DOHH2 (cell line): ENCODE measurements around the gene SIX2.

Source experiments
- H3F3A ChIP-seq: fragments of 200-600 bp; sonication (generic), shearing (Covaris generic); 2 replicates; pipeline ENCODE4 v1.6.0; 2016; ENCODE audit warnings: antibody characterized with exemption, mild to moderate bottlenecking; ENCODE audit not compliant: control insufficient read depth, insufficient read depth
- H3K27ac ChIP-seq: fragments of 200-600 bp; sonication (generic); 2 replicates; pipeline ENCODE4 v1.5.1; 2014; ENCODE audit warnings: low read depth, mild to moderate bottlenecking, low read length, moderate library complexity
- H3K27me3 ChIP-seq: fragments of 200-600 bp; sonication (generic); 2 replicates; pipeline ENCODE4 v1.6.1; 2014; ENCODE audit warnings: mild to moderate bottlenecking, low read length, mixed read lengths; ENCODE audit not compliant: control insufficient read depth
- H3K36me3 ChIP-seq: fragments of 200-600 bp; sonication (generic); 2 replicates; pipeline ENCODE4 v1.6.1; 2014; ENCODE audit warnings: mild to moderate bottlenecking, low read length, moderate library complexity, mixed read lengths; ENCODE audit not compliant: control insufficient read depth
- H3K4me1 ChIP-seq: fragments of 200-600 bp; sonication (generic); 2 replicates; pipeline ENCODE4 v1.6.1; 2014; ENCODE audit warnings: mild to moderate bottlenecking, low read length, mixed read lengths; ENCODE audit not compliant: control insufficient read depth
- H3K4me2 ChIP-seq: fragments of 200-600 bp; sonication (generic); 2 replicates; pipeline ENCODE4 v1.6.0; 2014; ENCODE audit warnings: mild to moderate bottlenecking, low read length, moderate library complexity
- H3K4me3 ChIP-seq: fragments of 200-600 bp; sonication (generic); 2 replicates; pipeline ENCODE4 v1.5.1; 2014; ENCODE audit warnings: mild to moderate bottlenecking, low read length, mixed read lengths
- H3K79me2 ChIP-seq: fragments of 200-600 bp; sonication (generic); 2 replicates; pipeline ENCODE4 v1.6.1; 2014; ENCODE audit warnings: mild to moderate bottlenecking, low read length, mixed read lengths; ENCODE audit not compliant: control insufficient read depth
- H3K9me2 ChIP-seq: fragments of 200-600 bp; sonication (generic); replicated peaks from 2 replicates; pipeline ENCODE4 v1.6.1; 2014; ENCODE audit warnings: mild to moderate bottlenecking, low read length, mixed read lengths; ENCODE audit not compliant: control insufficient read depth
- H3K9me3 ChIP-seq: fragments of 200-600 bp; sonication (generic); 2 replicates; pipeline ENCODE4 v1.6.1; 2014; ENCODE audit warnings: antibody characterized with exemption, low read length, mixed read lengths; ENCODE audit not compliant: control insufficient read depth, insufficient read depth
- H4K20me1 ChIP-seq: fragments of 200-600 bp; sonication (generic); 2 replicates; pipeline ENCODE4 v1.6.0; 2014; ENCODE audit warnings: low read depth, mild to moderate bottlenecking, antibody characterized with exemption, low read length, moderate library complexity; ENCODE audit not compliant: control insufficient read depth, insufficient read depth
- CTCF ChIP-seq: fragments of 200-600 bp; sonication (generic); IDR thresholded peaks from one replicate; pipeline ENCODE4 v1.5.1; 2014; ENCODE audit warnings: antibody characterized with exemption, mild to moderate bottlenecking, low read depth, low read length; ENCODE audit not compliant: poor library complexity, severe bottlenecking
- EZH2phosphoT487 ChIP-seq: fragments of 200-600 bp; sonication (generic); IDR thresholded peaks from 2 replicates; pipeline ENCODE4 v1.6.1; 2017; ENCODE audit warnings: borderline replicate concordance, mild to moderate bottlenecking, antibody characterized with exemption, low read length, moderate library complexity, mixed read lengths

The SIX2 gene

GRCh38 chr2:45009928-45010701, 863 bp upstream of the SIX2 start:
- H3K36me3 ChIP-seq, result no peaks in the 10 kb centered on the region
- no peak overlapping the region for H3K27ac ChIP-seq
- no peaks in the 10 kb centered on the region for H3K9me2 ChIP-seq
- no peak overlapping the region for H3K4me3 ChIP-seq
- no peak for TF ChIP-seq EZH2phosphoT487
- TF ChIP-seq CTCF, result no peak
- no peaks in the 10 kb centered on the region; the same call in 1 of the 2 replicates for H3K9me3 ChIP-seq
- no peaks in the 10 kb centered on the region for H4K20me1 ChIP-seq
- no peaks in the 10 kb centered on the region for H3K27me3 ChIP-seq
- H3K4me1 ChIP-seq, result no peaks in the 10 kb centered on the region
- H3F3A ChIP-seq, result no peaks in the 10 kb centered on the region
- no peaks in the 10 kb centered on the region for H3K79me2 ChIP-seq
- H3K4me2 ChIP-seq, result no peak overlapping the region

GRCh38 chr2:45008296-45009129, 739 bp downstream of the SIX2 start:
- Histone ChIP-seq H3K4me1 (no peaks in the 10 kb centered on the region), H3K27ac (no peak overlapping the region), H3K4me3 (no peak overlapping the region), H3K9me3 (no peaks in the 10 kb centered on the region; the same call in 1 of the 2 replicates), H4K20me1 (no peaks in the 10 kb centered on the region), H3K9me2 (no peaks in the 10 kb centered on the region), H3K36me3 (no peaks in the 10 kb centered on the region), H3F3A (no peaks in the 10 kb centered on the region), H3K27me3 (no peaks in the 10 kb centered on the region), H3K79me2 (no peaks in the 10 kb centered on the region), H3K4me2 (no peak overlapping the region)
- TF ChIP-seq CTCF (no peak), EZH2phosphoT487 (no peak)

DNA sequence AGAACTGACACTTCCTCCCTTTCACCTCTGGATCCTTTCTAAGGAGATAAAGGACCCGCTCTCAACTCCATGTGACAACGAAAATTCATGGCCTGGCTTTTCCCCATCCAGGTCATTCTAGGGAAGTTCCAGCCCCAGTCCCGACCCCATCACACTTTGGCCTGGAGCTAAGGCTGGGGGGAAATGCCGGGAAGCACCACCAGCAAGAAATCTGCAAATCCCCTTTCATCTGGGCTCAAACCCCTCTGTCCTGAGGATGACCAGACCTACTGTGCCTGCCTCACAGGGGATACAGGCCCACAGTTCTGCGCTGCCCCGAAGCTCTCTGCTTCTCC, 1.3 kb downstream of the SIX2 start:
- H3K9me3 ChIP-seq, result no peaks in the 10 kb centered on the region; the same call in 1 of the 2 replicates
- H3K4me2 ChIP-seq, result no peak overlapping the region
- H3F3A ChIP-seq, result no peaks in the 10 kb centered on the region
- no peak overlapping the region for H3K4me3 ChIP-seq
- H3K36me3 ChIP-seq, result no peaks in the 10 kb centered on the region
- no peaks in the 10 kb centered on the region for H3K9me2 ChIP-seq
- H3K27ac ChIP-seq, result no peak overlapping the region
- H3K27me3 ChIP-seq, result no peaks in the 10 kb centered on the region
- no peaks in the 10 kb centered on the region for H4K20me1 ChIP-seq
- no peak for TF ChIP-seq CTCF
- TF ChIP-seq EZH2phosphoT487, result no peak
- no peaks in the 10 kb centered on the region for H3K4me1 ChIP-seq
- no peaks in the 10 kb centered on the region for H3K79me2 ChIP-seq
